CD1c-positive myeloid dendritic cell (primary cell): Measurements from ENCODE around the gene P4HTM.

Experiments
- DNase-seq: peaks from one replicate; pipeline ENCODE4 v3.0.0-alpha.2; 2016; ENCODE audit errors: extremely low spot score

The P4HTM gene

DNA sequence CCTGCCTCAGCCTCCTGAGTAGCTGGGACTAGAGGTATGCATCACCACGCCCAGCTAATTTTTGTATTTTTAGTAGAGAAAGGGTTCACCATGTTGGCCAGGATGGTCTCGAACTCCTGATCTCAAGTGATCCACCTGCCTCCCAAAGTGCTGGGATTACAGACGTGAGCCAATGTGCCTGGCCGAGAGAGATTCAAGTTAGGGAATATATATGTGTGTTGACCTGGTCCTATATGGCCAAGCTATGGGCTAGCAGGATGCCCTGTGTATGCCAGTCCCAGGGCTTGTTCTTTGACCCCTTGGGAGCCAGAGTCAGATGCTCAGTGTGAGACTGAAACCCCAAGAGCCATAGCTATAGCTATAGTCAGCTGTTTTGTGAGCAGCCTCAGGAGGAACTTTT is 33.7 kb downstream of the P4HTM start:
- DNase-seq = no peak

DNA sequence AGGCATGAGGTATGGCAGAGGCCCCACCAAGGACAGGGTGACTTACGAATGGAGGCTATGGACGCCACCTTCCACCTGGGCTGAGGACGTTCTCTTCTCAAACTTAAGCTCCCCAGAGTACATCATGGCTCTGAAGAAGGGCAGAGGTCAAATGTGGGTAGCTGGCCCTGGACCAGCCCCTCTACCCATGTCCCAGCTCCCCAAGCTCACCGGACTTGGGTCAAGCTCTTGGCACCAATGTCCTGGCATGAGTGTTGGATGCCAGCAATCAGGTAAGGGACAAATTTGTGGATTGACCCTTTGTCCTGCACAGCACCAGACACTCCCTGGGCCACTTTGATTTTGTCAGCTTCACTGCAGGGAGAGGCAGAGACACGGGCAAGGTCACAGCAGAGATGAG is 34.4 kb downstream of the P4HTM start:
- DNase-seq = no peak

DNA sequence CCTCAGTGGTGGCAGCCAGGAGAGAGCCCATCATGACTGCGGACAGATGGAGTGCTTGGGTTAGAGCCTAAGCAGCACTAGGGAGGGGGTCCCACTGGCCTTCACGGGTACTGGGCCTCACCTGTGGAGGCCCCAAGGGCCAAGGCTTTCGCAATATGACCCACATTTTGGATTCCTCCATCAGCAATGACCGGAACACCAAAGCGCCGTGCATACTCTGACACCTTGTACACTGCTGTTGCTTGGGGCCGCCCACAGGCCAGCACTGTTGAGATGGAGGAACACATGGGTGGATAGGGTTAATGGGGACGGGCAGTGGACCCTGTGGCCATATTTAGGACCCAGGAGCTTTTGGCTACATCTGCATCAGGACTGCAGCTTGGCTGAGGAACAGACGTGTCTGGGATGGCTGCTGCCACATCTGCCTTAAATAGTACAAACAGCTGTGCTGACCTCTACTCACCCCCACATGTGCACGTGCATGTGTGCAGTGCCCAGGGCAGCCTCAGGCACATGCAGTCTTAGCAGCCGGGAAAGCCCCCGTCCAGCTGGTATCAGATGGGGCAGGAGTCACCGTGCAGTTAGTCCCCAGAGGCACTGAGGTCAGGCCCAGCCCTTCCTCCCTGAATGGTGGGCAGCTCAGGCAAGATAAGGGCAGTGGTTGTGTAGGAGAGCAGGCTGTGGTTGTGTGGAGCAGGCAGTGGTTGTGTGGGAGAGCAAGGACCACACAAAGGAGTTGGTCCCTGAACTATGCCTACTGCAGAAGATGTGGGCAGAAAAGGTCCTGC is 35.2 kb downstream of the P4HTM start:
- no peak for DNase-seq

GRCh38 chr3:49025793-49026520 is 35.9 kb downstream of the P4HTM start:
- DNase-seq = no peak

- DNase-seq = no peak
Observed at GRCh38 chr3:49026536-49026935, 36.5 kb downstream of the P4HTM start.

- no peak for DNase-seq
Observed at GRCh38 chr3:49027634-49028033, 37.6 kb downstream of the P4HTM start.

GRCh38 chr3:49028298-49028672 is 38.2 kb downstream of the P4HTM start:
- DNase-seq = no peak

GRCh38 chr3:49028673-49029562 is 38.9 kb downstream of the P4HTM start, which contains the start of gene IMPDH2:
Gene IMPDH2, minus strand, starts transcription at chr3:49029398. Its CDS starts 48 bp downstream, at chr3:49029350.
- peak; percentile 99 for DNase-seq

GRCh38 chr3:49029563-49029884 is 39.5 kb downstream of the P4HTM start:
- DNase-seq = no peak

- DNase-seq = no peak
Observed at GRCh38 chr3:49030321-49030720, 40.3 kb downstream of the P4HTM start.

GRCh38 chr3:49032646-49033304 is 42.7 kb downstream of the P4HTM start:
- no peak for DNase-seq

GRCh38 chr3:49034650-49035049 is 44.6 kb downstream of the P4HTM start:
- DNase-seq = no peak

GRCh38 chr3:49035281-49035680 is 45.2 kb downstream of the P4HTM start:
- peak; percentile 58 for DNase-seq

DNA sequence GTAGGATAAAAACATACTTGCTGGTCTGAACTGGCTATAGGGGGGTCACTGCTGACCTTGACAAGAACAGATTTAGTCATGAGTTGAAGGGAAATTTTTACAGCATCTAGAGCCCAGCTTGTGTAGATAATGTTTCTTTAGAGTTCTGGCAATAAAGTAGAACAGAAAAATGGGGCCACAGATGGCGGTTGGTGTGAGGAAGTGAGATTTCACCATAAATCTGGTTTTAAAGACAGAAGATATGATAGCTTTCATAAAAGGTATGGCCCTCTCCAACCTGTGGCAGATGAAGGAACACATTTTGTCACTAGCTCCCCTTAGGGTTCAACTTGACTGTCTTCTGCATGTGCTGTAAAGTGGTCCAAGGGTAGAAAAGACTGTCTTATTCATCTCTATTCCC is 63.5 kb downstream of the P4HTM start:
- DNase-seq = no peak

DNA sequence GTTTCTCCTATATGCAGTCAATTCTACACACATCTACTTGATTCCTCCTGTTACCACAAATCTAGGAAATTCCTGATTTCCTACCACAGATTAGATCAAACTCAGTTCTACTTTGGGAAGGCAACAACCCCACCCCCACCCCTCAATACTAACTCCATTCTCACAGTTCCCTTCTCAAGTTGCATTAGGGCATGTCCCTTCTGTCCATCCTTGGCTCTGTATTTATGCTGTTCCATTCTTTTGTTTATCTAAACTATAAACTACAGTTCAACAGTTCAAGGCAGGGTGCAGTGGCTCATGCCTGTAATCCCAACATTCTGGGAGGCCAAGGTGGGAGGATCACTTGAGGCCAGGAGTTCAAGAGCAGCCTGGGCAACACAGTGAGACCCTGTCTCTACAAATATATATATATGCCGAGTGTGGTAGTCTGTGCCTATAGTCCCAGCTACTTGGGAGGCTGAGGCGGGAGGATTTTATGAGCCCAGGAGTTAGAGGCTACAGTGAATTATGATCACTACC is 64.4 kb downstream of the P4HTM start:
- DNase-seq = no peak
